SK-N-SH (cell line): Measurements from ENCODE around the gene METTL21A. TPM values are rescaled to one million over a fixed set of nuclear protein-coding genes. Genes with fewer than 3 reads are reported as not detected.
A peak's percentile ranks its signal among the peaks of the same experiment; 100 is the strongest.

ENCODE experiments used
- CTCF ChIA-PET: fragments of 300-600, 350-600 bp; formaldehyde crosslinking; extraction: SDS; loops from one replicate; lab custom pipeline; 2021; lab: Yijun Ruan, JAX
- POLR2A ChIA-PET: fragments of 350-600 bp; sonication (Branson Sonifier 250); formaldehyde crosslinking; extraction: SDS; loops from one replicate; lab custom pipeline; 2020; ENCODE audit warnings: antibody characterized with exemption, inconsistent platforms; lab: Yijun Ruan, JAX
- DNase-seq: peaks from one replicate; pipeline ENCODE4 v3.0.0; 2012
- H2AFZ ChIP-seq: fragments of 200-600 bp; sonication (generic); 2 replicates; pipeline ENCODE4 v1.8.1; 2016; ENCODE audit warnings: antibody characterized with exemption, mild to moderate bottlenecking, low read depth
- H3F3A ChIP-seq: fragments of 200-600 bp; sonication (generic); replicated peaks from 2 replicates; pipeline ENCODE3; 2016; ENCODE audit warnings: antibody characterized with exemption, mild to moderate bottlenecking; ENCODE audit not compliant: insufficient read depth
- H3K27ac ChIP-seq, 2 experiments: fragments of 200-500 bp in 1 of 2; fragments of 200-600 bp in 1 of 2; sonication (Bioruptor generic) in 1 of 2; sonication (generic), shearing (Covaris generic) in 1 of 2; 2 replicates each; pipeline versions ENCODE4 v1.5.1 to v1.6.1; 2014 to 2016; ENCODE audit warnings: low read depth in 2 of 2, inconsistent platforms in 1 of 2, low read length in 1 of 2, mild to moderate bottlenecking in 1 of 2, mixed read lengths in 1 of 2
- H3K27me3 ChIP-seq: fragments of 200-600 bp; sonication (generic), shearing (Covaris generic); 2 replicates; pipeline ENCODE4 v1.6.1; 2016; ENCODE audit warnings: mixed run types; ENCODE audit not compliant: insufficient read depth
- H3K36me3 ChIP-seq, 2 experiments: fragments of 200-500 bp in 1 of 2; fragments of 200-600 bp in 1 of 2; sonication (Bioruptor generic) in 1 of 2; sonication (generic) in 1 of 2; replicated peaks in 1 of 2; 2 replicates each; pipeline versions ENCODE3 to v1.5.1; 2014 to 2016; ENCODE audit warnings: low read length in 1 of 2, mild to moderate bottlenecking in 1 of 2; ENCODE audit not compliant: insufficient read depth in 2 of 2, control insufficient read depth in 1 of 2
- H3K4me1 ChIP-seq, 2 experiments: fragments of 200-500 bp in 1 of 2; fragments of 200-600 bp in 1 of 2; sonication (Bioruptor generic) in 1 of 2; sonication (generic), shearing (Covaris generic) in 1 of 2; 2 replicates each; pipeline versions ENCODE4 v1.5.1 to v1.6.1; 2014 to 2016; ENCODE audit warnings: low read depth in 1 of 2, low read length in 1 of 2, mixed run types in 1 of 2; ENCODE audit not compliant: insufficient read depth in 2 of 2, control insufficient read depth in 1 of 2
- H3K4me2 ChIP-seq: fragments of 200-600 bp; sonication (generic), shearing (Covaris generic); 2 replicates; pipeline ENCODE4 v1.6.1; 2017; ENCODE audit warnings: mixed run types
- H3K4me3 ChIP-seq, 2 experiments: fragments of 200-500 bp in 1 of 2; fragments of 200-600 bp in 1 of 2; sonication (Bioruptor generic) in 1 of 2; sonication (generic), shearing (Covaris generic) in 1 of 2; 2 replicates each; pipeline versions ENCODE4 v1.5.1 to v1.8.1; 2014 to 2016; ENCODE audit warnings: low read depth in 2 of 2, inconsistent platforms in 1 of 2, low read length in 1 of 2, mild to moderate bottlenecking in 1 of 2, mixed read lengths in 1 of 2, moderate library complexity in 1 of 2
- H3K79me2 ChIP-seq: fragments of 200-600 bp; sonication (generic); 2 replicates; pipeline ENCODE4 v1.8.1; 2017; ENCODE audit warnings: mild to moderate bottlenecking; ENCODE audit not compliant: insufficient read depth
- H3K9ac ChIP-seq: fragments of 200-600 bp; sonication (generic); 2 replicates; pipeline ENCODE4 v1.6.1; 2017; ENCODE audit warnings: mixed run types
- H3K9me2 ChIP-seq: fragments of 200-600 bp; sonication (generic); 2 replicates; pipeline ENCODE4 v1.6.1; 2017; ENCODE audit warnings: mixed run types
- H3K9me3 ChIP-seq: fragments of 200-600 bp; sonication (generic); 2 replicates; pipeline ENCODE4 v1.6.1; 2017; ENCODE audit warnings: mixed run types, mild to moderate bottlenecking, moderate library complexity
- H4K20me1 ChIP-seq: fragments of 200-600 bp; sonication (generic); 2 replicates; pipeline ENCODE4 v1.6.1; 2017; ENCODE audit warnings: mild to moderate bottlenecking, mixed run types; ENCODE audit not compliant: insufficient read depth
- CHD2 ChIP-seq: fragments of 150-350 bp; IDR thresholded peaks from 2 replicates; pipeline ENCODE4 v1.6.1; 2018; ENCODE audit warnings: low read length; ENCODE audit not compliant: partially characterized antibody
- CTCF ChIP-seq: fragments of 200-600 bp; sonication (generic); IDR thresholded peaks from 2 replicates; pipeline ENCODE4 v1.6.1; 2017; ENCODE audit warnings: antibody characterized with exemption, mild to moderate bottlenecking, moderate library complexity
- ELF1 ChIP-seq: IDR thresholded peaks from 2 replicates; pipeline ENCODE4 v1.4.0; 2012
- EP300 ChIP-seq, 2 experiments: IDR thresholded peaks; 2 replicates each; pipeline versions ENCODE4 v1.4.0 to v1.6.1; 2012; ENCODE audit warnings: borderline replicate concordance in 1 of 2, low read depth in 1 of 2, low read length in 1 of 2
- FOXJ3 ChIP-seq: sonication (generic); formaldehyde crosslinking; IDR thresholded peaks from 2 replicates; pipeline ENCODE4 v1.5.1; 2020; ENCODE audit warnings: mild to moderate bottlenecking, missing genetic modification reagents
- FOXM1 ChIP-seq: IDR thresholded peaks from 2 replicates; pipeline ENCODE4 v1.4.0; 2012; ENCODE audit warnings: low read depth, mild to moderate bottlenecking
- GATA2 ChIP-seq: sonication (generic); formaldehyde crosslinking; IDR thresholded peaks from 2 replicates; pipeline ENCODE4 v1.5.0; 2020; ENCODE audit warnings: mild to moderate bottlenecking, missing genetic modification reagents
- MXI1 ChIP-seq: IDR thresholded peaks from 2 replicates; pipeline ENCODE4 v1.6.1; 2012; ENCODE audit warnings: mild to moderate bottlenecking, low read depth, low read length, improper control_type of control experiment
- NFIC ChIP-seq: IDR thresholded peaks from 2 replicates; pipeline ENCODE4 v1.4.0; 2012; ENCODE audit warnings: borderline replicate concordance
- REST ChIP-seq: IDR thresholded peaks from 2 replicates; pipeline ENCODE4 v1.6.1; 2012; ENCODE audit warnings: mild to moderate bottlenecking, low read depth, low read length, moderate library complexity
- SIN3A ChIP-seq: IDR thresholded peaks from 2 replicates; pipeline ENCODE4 v1.6.1; 2012; ENCODE audit warnings: low read depth, mild to moderate bottlenecking, low read length, moderate library complexity, borderline replicate concordance
- SMC3 ChIP-seq: IDR thresholded peaks from 2 replicates; pipeline ENCODE4 v1.6.1; 2012; ENCODE audit warnings: low read depth, low read length, improper control_type of control experiment
- TCF12 ChIP-seq: IDR thresholded peaks from 2 replicates; pipeline ENCODE4 v1.4.0; 2012
- TEAD4 ChIP-seq: IDR thresholded peaks from 2 replicates; pipeline ENCODE4 v1.4.0; 2012; ENCODE audit warnings: mild to moderate bottlenecking, borderline replicate concordance; ENCODE audit not compliant: insufficient read depth
- USF1 ChIP-seq: IDR thresholded peaks from 2 replicates; pipeline ENCODE4 v1.4.0; 2012; ENCODE audit warnings: low read depth, borderline replicate concordance
- ZBTB33 ChIP-seq: IDR thresholded peaks from 2 replicates; pipeline ENCODE4 v1.4.0; 2012; ENCODE audit warnings: low read depth, borderline replicate concordance
- WGBS: methylation state at CpG from one replicate; pipeline ENCODE4 v1.1.6; 2017; ENCODE audit warnings: low lambda C conversion rate; 5-methylcytosine and 5-hydroxymethylcytosine counted together
- polyA plus RNA-seq, 3 experiments: library from polyadenylated mRNA; depleted of rRNA; stranded (reverse); fragments of >200 nt; gene quantifications; 2 replicates each; pipeline ENCODE4 v1.2.3, GENCODE V29; 2012

Gene METTL21A
- polyA plus RNA-seq, 1 of the 3 experiments (the other 2 are of a cell fraction) = 19.4 TPM

- Histone ChIP-seq H3K36me3 (no peaks in the 10 kb centered on the region), H3K27ac (no peak overlapping the region), H4K20me1 (no peaks in the 10 kb centered on the region), H3K4me3 (no peak overlapping the region), H3K9me2 (no peaks in the 10 kb centered on the region), H3K9me3 (no peaks in the 10 kb centered on the region), H3F3A (peaks cover 7% of the 10 kb centered on the region), H3K27me3 (no peaks in the 10 kb centered on the region), H3K9ac (no peak overlapping the region), H2AFZ (no peak overlapping the region)
- DNase-seq = peak; percentile 23
- POLR2A ChIA-PET = no interaction called here
- TF ChIP-seq TEAD4 (no peak), GATA2 (CRISPR knock-in tag) (no peak), FOXM1 (no peak), CTCF (no peak), SMC3 (no peak)
- TF ChIP-seq, all 33 proteins: peak for 0
- H3K4me2 ChIP-seq = no peak overlapping the region
- 84% methylated on average over 6 of the region's 6 CpGs for WGBS
- H3K79me2 ChIP-seq = no peaks in the 10 kb centered on the region
- CTCF ChIA-PET = no interaction called here
- no peaks in the 10 kb centered on the region for H3K4me1 ChIP-seq
These were observed 45.7 kb upstream of the METTL21A start for GRCh38 chr2:207670887-207671286.

DNA sequence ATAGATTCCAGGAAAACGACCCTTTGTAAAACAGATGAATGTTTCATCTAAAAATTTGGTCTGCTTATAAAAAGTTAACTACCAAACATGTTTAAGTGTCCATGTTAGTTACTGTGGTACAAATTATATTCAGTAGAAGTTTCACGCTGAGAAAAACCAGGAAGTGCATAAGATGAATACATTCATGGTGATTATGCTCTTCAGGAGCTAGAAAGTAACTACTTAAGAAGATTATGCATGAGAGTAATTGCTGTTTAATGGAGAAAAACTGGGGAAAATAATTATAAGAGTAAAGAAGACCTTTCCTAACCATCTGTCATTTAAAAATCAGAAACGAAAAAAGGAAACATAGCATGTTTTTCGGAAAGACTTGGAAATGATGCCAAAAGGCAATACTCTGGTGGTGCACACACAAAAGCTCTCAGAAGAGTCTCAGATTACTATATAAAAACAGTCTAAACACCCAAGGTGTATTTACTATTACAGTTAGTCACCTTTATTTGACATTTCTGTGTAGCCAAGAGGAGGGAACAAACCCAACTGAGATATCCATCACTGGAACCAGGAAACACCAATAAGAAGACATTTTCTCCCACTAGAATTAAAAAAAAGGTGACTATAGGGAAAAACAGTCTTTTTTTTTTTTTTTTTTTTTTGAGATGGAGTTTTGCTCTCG is 38.8 kb upstream of the METTL21A start:
- ChIA-PET POLR2A (no interaction called here), CTCF (interaction anchor here (1.0 to 1.4 kb wide), 2 partner anchors 20 to 38 kb away, joined by 3 read pairs; no protein-coding TSS in a partner anchor)
- Histone ChIP-seq H3F3A (peaks cover 4% of the 10 kb centered on the region), H3K4me3 (no peak overlapping the region), H4K20me1 (no peaks in the 10 kb centered on the region), H3K4me2 (no peak overlapping the region), H3K9ac (no peak overlapping the region), H3K36me3 (no peaks in the 10 kb centered on the region), H2AFZ (no peak overlapping the region), H3K27me3 (no peaks in the 10 kb centered on the region), H3K9me3 (no peaks in the 10 kb centered on the region), H3K4me1 (0 out of 4 replicates have a peak, but pooled peaks cover 0 to 6% of the 10 kb centered on the region in 2 experiments), H3K79me2 (no peaks in the 10 kb centered on the region), H3K9me2 (no peaks in the 10 kb centered on the region), H3K27ac (no peak overlapping the region)
- WGBS = 75% methylated on average over 5 of the region's 5 CpGs
- no peak for DNase-seq
- TF ChIP-seq FOXM1 (no peak), SIN3A (no peak), EP300 (IDR thresholded peaks at IDR 0.05; ENCODE audit: borderline replicate concordance in 1 of 2, low read depth in 1 of 2, low read length in 1 of 2) (no peak), USF1 (no peak), ELF1 (no peak), TEAD4 (no peak), MXI1 (no peak), REST (no peak), NFIC (no peak), TCF12 (no peak), SMC3 (no peak), FOXJ3 (CRISPR knock-in tag) (no peak), CHD2 (no peak), ZBTB33 (no peak)
